Fibroblast of lung (primary cell): Measurements from ENCODE around the gene ITGAE. TPM values are rescaled to one million over a fixed set of nuclear protein-coding genes. Genes with fewer than 3 reads are reported as not detected.

Source experiments
- DNase-seq, 2 donors: peaks; one replicate each; pipeline versions ENCODE4 v3.0.0 to v3.0.0-alpha.2; 2010; ENCODE audit warnings: low read depth in 2 of 2
- H2AFZ ChIP-seq: 2 replicates; pipeline ENCODE4 v1.5.1; 2012; ENCODE audit warnings: low read length, control low read depth, inconsistent platforms
- H3K27ac ChIP-seq: 2 replicates; pipeline ENCODE4 v1.5.1; 2011; ENCODE audit warnings: low read length, control low read depth; ENCODE audit not compliant: insufficient read depth
- H3K27me3 ChIP-seq: 2 replicates; pipeline ENCODE4 v1.5.1; 2011; ENCODE audit warnings: mild to moderate bottlenecking, low read length; ENCODE audit not compliant: control insufficient read depth, insufficient read depth
- H3K36me3 ChIP-seq: 2 replicates; pipeline ENCODE4 v1.5.1; 2011; ENCODE audit warnings: low read length; ENCODE audit not compliant: control insufficient read depth, insufficient read depth
- H3K4me1 ChIP-seq: 2 replicates; pipeline ENCODE4 v1.5.1; 2011; ENCODE audit warnings: low read length; ENCODE audit not compliant: control insufficient read depth, insufficient read depth; ENCODE audit errors: extremely low read depth
- H3K4me2 ChIP-seq: 2 replicates; pipeline ENCODE4 v1.5.1; 2011; ENCODE audit warnings: low read length, control low read depth; ENCODE audit not compliant: insufficient read depth; ENCODE audit errors: extremely low read depth
- H3K4me3 ChIP-seq, 4 experiments: fragments of 200-600 bp in 1 of 4; sonication (generic) in 1 of 4; replicated peaks in 1 of 4; 2 replicates each; pipeline ENCODE4 v1.5.1; 2011 to 2016; ENCODE audit warnings: low read length in 4 of 4, low read depth in 3 of 4, mild to moderate bottlenecking in 3 of 4, control low read depth in 2 of 4, inconsistent platforms in 1 of 4, mixed read lengths in 1 of 4; ENCODE audit not compliant: insufficient read depth in 1 of 4; ENCODE audit errors: control extremely low read depth in 1 of 4
- H3K79me2 ChIP-seq: 2 replicates; pipeline ENCODE4 v1.5.1; 2012; ENCODE audit warnings: mild to moderate bottlenecking, low read length, inconsistent platforms; ENCODE audit not compliant: control insufficient read depth, insufficient read depth
- H3K9ac ChIP-seq: 2 replicates; pipeline ENCODE4 v1.5.1; 2011; ENCODE audit warnings: mild to moderate bottlenecking, low read length, control low read depth; ENCODE audit not compliant: insufficient read depth
- H3K9me3 ChIP-seq: 2 replicates; pipeline ENCODE4 v1.5.1; 2012; ENCODE audit warnings: low read depth, low read length; ENCODE audit not compliant: control insufficient read depth, insufficient read depth
- H4K20me1 ChIP-seq: 2 replicates; pipeline ENCODE4 v1.5.1; 2011; ENCODE audit warnings: low read length; ENCODE audit not compliant: control insufficient read depth, insufficient read depth; ENCODE audit errors: extremely low read depth
- EZH2 ChIP-seq: IDR thresholded peaks from 2 replicates; pipeline ENCODE4 v1.5.1; 2012; ENCODE audit warnings: low read length, control low read depth, mild to moderate bottlenecking; ENCODE audit errors: missing control alignments
- polyA plus RNA-seq, 2 donors: library from polyadenylated mRNA; depleted of rRNA in 1 of 2; stranded (reverse) in 1 of 2; unstranded in 1 of 2; fragments of >200 nt; gene quantifications; 2 replicates each; pipeline ENCODE4 v1.2.1, GENCODE V29; 2011 to 2012; ENCODE audit warnings: missing spikeins in 1 of 2
- total RNA-seq: library from RNA; depleted of rRNA; stranded (reverse); fragments of >200 nt; gene quantifications from 2 replicates; pipeline ENCODE4 v1.2.1, GENCODE V29; 2014
- TF ChIP-seq, protein P1 (sequence below), 2 donors: IDR thresholded peaks in 1 of 2; conservative IDR thresholded peaks in 1 of 2; 1 replicate in 1 of 2; 2 replicates in 1 of 2; pipeline ENCODE4 v1.5.1; 2011 to 2012; ENCODE audit warnings: low read length in 2 of 2, control low read depth in 1 of 2, inconsistent platforms in 1 of 2, low read depth in 1 of 2, mild to moderate bottlenecking in 1 of 2

The ITGAE gene
- total and polyA plus RNA-seq, 2 donors (not counting 1 experiment from before 2014, with no cell fraction given) = 29.7 to 72.5 TPM

DNA sequence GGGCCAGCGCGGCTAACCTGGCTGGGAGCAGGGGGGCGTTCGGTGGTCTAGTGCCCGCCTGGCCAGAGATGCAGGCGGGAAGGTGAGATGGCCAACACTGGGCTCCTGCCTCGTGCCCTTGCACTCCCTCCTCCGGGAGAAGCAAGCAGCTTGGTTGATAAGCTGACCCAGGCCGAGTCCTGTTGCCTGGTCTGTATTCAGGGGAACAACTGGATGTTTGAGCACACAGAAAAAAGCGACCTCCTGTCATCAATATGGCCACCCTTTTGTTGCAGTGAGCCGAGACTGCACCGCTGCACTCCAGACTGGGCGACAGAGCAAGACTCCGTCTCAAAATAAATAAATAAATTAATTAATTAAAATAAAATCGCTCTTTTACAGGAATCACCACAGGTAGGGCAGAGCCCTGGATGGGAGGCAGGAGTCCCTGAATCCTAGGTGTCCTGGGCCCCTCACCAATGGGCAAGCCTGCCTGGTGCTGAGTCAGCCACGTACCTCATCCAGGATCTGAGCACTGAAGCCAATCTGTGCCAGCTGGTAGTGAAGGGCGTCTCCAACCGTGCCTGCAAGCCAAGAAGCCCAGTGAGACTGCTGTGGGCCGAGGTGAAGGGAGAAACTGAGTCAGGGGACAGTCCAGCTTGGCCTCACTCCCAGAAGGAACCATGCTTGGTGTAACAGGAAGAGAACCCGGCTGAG is 45.5 kb downstream of the ITGAE start:
- H3K4me3 ChIP-seq = no peak overlapping the region

DNA sequence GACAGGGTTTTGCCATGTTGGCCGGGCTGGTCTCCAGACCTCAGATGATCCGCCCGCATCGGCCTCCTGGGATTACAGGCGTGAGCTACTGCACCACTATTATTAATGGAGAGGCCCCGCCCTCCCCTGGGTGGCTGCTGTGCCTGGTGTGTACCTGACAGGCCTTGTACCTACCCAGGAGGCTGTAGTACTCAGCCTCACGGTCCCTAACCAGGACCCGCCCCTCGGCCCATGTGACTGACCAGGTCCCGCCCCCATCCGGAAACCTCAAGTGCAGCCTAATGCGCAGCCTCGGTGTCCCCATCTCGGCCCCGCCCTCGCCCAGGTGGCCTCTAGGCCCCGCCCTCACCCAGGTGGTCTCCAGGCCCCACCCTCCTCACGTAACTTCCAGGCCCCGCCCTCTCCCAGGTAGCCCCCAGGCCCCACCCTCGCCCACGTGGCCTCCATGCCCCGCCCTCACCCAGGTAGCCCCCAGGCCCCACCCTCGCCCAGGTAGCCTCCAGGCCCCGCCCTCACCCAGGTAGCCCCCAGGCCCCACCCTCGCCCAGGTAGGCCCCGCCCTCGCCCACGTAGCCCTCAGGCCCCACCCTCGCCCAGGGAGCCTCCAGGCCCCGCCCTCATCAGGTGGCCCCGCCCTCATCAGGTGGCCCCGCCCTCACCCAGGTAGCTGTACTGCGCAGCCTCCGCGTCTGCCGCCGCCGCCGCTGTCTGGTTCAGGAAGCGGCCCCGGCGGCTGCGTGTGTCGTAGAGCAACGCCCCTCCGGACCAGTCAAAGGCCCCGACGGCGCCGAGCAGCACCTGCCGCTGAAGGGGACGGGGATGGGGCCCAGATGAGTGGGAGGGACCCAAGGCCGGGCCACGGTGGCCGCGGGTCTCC is 46.3 kb downstream of the ITGAE start:
- H2AFZ ChIP-seq = no peak overlapping the region
- no peak overlapping the region for H3K4me2 ChIP-seq
- no peak overlapping the region for H3K9ac ChIP-seq
- H4K20me1 ChIP-seq = no peaks in the 10 kb centered on the region
- DNase-seq = no peak
- H3K9me3 ChIP-seq = no peaks in the 10 kb centered on the region
- H3K79me2 ChIP-seq = no peaks in the 10 kb centered on the region
- no peaks in the 10 kb centered on the region for H3K27me3 ChIP-seq
- H3K4me3 ChIP-seq = no peak overlapping the region
- H3K27ac ChIP-seq = no peak overlapping the region
- H3K36me3 ChIP-seq = no peaks in the 10 kb centered on the region
- TF ChIP-seq, protein P1, sequence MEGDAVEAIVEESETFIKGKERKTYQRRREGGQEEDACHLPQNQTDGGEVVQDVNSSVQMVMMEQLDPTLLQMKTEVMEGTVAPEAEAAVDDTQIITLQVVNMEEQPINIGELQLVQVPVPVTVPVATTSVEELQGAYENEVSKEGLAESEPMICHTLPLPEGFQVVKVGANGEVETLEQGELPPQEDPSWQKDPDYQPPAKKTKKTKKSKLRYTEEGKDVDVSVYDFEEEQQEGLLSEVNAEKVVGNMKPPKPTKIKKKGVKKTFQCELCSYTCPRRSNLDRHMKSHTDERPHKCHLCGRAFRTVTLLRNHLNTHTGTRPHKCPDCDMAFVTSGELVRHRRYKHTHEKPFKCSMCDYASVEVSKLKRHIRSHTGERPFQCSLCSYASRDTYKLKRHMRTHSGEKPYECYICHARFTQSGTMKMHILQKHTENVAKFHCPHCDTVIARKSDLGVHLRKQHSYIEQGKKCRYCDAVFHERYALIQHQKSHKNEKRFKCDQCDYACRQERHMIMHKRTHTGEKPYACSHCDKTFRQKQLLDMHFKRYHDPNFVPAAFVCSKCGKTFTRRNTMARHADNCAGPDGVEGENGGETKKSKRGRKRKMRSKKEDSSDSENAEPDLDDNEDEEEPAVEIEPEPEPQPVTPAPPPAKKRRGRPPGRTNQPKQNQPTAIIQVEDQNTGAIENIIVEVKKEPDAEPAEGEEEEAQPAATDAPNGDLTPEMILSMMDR (conservative IDR thresholded peaks at IDR 0.05 in 1 of 2, IDR thresholded peaks at IDR 0.05 in 1 of 2; ENCODE audit: low read depth in 1 of 2, low read length in 2 of 2) = no peak
- TF ChIP-seq EZH2 = no peak
- H3K4me1 ChIP-seq = no peaks in the 10 kb centered on the region

More for the DNA sequence above, 45.5 kb downstream of the ITGAE start:
- no peak for DNase-seq
- TF ChIP-seq, protein P1 (conservative IDR thresholded peaks at IDR 0.05 in 1 of 2, IDR thresholded peaks at IDR 0.05 in 1 of 2; ENCODE audit: low read depth in 1 of 2, low read length in 2 of 2) = no peak
- no peak for TF ChIP-seq EZH2
- no peak overlapping the region for H2AFZ ChIP-seq
- no peak overlapping the region for H3K27ac ChIP-seq
- H3K9me3 ChIP-seq = no peaks in the 10 kb centered on the region
- H3K4me2 ChIP-seq = no peak overlapping the region
- no peaks in the 10 kb centered on the region for H3K4me1 ChIP-seq
- no peak overlapping the region for H3K9ac ChIP-seq
- no peaks in the 10 kb centered on the region for H3K27me3 ChIP-seq
- no peaks in the 10 kb centered on the region for H4K20me1 ChIP-seq
- H3K36me3 ChIP-seq = no peaks in the 10 kb centered on the region
- no peaks in the 10 kb centered on the region for H3K79me2 ChIP-seq

DNA sequence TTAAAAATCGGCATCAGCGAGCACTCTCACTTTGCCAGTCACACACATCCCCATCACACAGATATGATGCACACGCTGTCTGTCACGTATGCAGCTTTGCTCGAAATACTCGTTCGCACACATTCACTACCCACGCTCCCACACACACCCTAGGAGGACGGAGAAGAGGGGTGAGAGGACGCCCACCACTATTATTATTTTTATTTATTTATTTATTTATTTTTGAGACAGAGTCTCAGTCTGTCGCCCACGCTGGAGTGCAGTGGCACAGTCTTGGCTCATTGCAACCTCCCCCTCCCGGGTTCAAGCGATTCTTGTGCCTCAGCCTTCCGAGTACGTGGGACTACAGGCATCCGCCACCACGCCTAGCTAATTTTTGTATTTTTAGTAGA is 46.9 kb downstream of the ITGAE start:
- Histone ChIP-seq H3K9me3 (no peaks in the 10 kb centered on the region), H3K9ac (no peak overlapping the region), H3K4me2 (no peak overlapping the region), H3K36me3 (no peaks in the 10 kb centered on the region), H3K79me2 (no peaks in the 10 kb centered on the region), H2AFZ (no peak overlapping the region), H3K27ac (no peak overlapping the region), H3K27me3 (no peaks in the 10 kb centered on the region), H3K4me1 (no peaks in the 10 kb centered on the region), H3K4me3 (no peak overlapping the region), H4K20me1 (no peaks in the 10 kb centered on the region)
- DNase-seq = no peak
- TF ChIP-seq EZH2 = no peak
- TF ChIP-seq, protein P1 (conservative IDR thresholded peaks at IDR 0.05 in 1 of 2, IDR thresholded peaks at IDR 0.05 in 1 of 2; ENCODE audit: low read depth in 1 of 2, low read length in 2 of 2) = no peak
